Right lobe of liver (tissue), 4 donors: ENCODE data around the gene MSN.

Experiments used
- CTCF ChIP-seq, 4 donors: fragments of 200-600 bp in 3 of 4; fragments of 450-650 bp in 1 of 4; IDR thresholded peaks; one replicate each; pipeline versions ENCODE4 v1.5.1 to v1.8.0; 2016 to 2022; ENCODE audit warnings: antibody characterized with exemption in 4 of 4, mild to moderate bottlenecking in 2 of 4
- POLR2A ChIP-seq: fragments of 450-650 bp; IDR thresholded peaks from one replicate; pipeline ENCODE4 v1.6.1; 2017; ENCODE audit warnings: antibody characterized with exemption, mild to moderate bottlenecking
- donor health status: DM: no; HTN: no; CAD: no.
- donor health status: DM: no; HTN: no; CAD: no.
- donor health status: DM: no; HTN: yes; CAD: no.

DNA sequence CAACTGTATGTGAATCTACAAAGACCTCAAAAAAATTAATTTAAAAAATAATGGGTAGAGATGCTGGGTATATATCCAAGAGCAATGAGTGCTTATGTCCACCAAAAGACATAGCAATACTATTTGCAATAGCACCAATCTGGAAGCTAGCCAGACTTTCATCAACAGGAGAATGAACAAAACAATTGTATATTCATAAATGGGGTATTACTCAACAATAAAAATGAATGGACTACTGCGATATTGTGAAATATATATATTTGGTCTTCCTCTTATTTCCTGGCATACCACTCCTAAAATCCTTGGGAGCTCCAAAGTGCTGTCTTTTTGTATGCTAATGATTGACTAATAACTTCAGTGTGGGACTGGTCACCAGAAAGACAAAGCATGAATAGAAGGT lies 77.5 kb downstream of the MSN start:
- TF ChIP-seq CTCF (IDR thresholded peaks at IDR 0.05), result no peak
- TF ChIP-seq POLR2A, result no peak
